Erythroblast (primary cell): ENCODE results near the gene EDIL3.

Experiments
- GATA1 ChIP-seq: IDR thresholded peaks from 2 replicates; pipeline ENCODE4 v1.6.1; 2011; ENCODE audit warnings: low read depth, mild to moderate bottlenecking, control low read depth, low read length, moderate library complexity
- POLR2A ChIP-seq: IDR thresholded peaks from 2 replicates; pipeline ENCODE4 v1.6.1; 2011; ENCODE audit warnings: mild to moderate bottlenecking, low read length

- no peak for TF ChIP-seq GATA1
- TF ChIP-seq POLR2A = no peak
Observed at GRCh38 chr5:84227236-84227635, 157.4 kb downstream of the EDIL3 start.
